Mononuclear cell (primary cell): ENCODE data around the gene CACNG5. TPM values are rescaled to one million over a fixed set of nuclear protein-coding genes. Genes with fewer than 3 reads are reported as not detected.

Experiments
- H3K27me3 ChIP-seq: 2 replicates; pipeline ENCODE4 v1.6.0; 2011; ENCODE audit warnings: low read length, control low read depth; ENCODE audit not compliant: insufficient read depth
- H3K4me1 ChIP-seq: 2 replicates; pipeline ENCODE4 v1.5.1; 2011; ENCODE audit warnings: mild to moderate bottlenecking, low read length, control low read depth; ENCODE audit not compliant: insufficient read depth
- H3K4me3 ChIP-seq: 2 replicates; pipeline ENCODE4 v1.5.1; 2011; ENCODE audit warnings: mild to moderate bottlenecking, low read length, moderate library complexity
- H3K9me3 ChIP-seq: 2 replicates; pipeline ENCODE4 v1.5.1; 2011; ENCODE audit warnings: low read depth, mild to moderate bottlenecking, control low read depth, low read length
- total RNA-seq: library from RNA; depleted of rRNA; stranded (reverse); fragments of >200 nt; gene quantifications from one replicate; pipeline ENCODE4 v1.2.3, GENCODE V29; 2012

The CACNG5 gene
- total RNA-seq, 1 donor: not detected

GRCh38 chr17:66850692-66851091 lies 15.8 kb downstream of the CACNG5 start:
- Histone ChIP-seq H3K27me3 (no peaks in the 10 kb centered on the region), H3K4me1 (no peaks in the 10 kb centered on the region), H3K9me3 (no peaks in the 10 kb centered on the region), H3K4me3 (no peak overlapping the region)

- Histone ChIP-seq H3K4me1 (no peaks in the 10 kb centered on the region), H3K9me3 (no peaks in the 10 kb centered on the region), H3K4me3 (no peak overlapping the region), H3K27me3 (no peaks in the 10 kb centered on the region)
Measured at GRCh38 chr17:66855204-66855603, 20.3 kb downstream of the CACNG5 start.

- no peaks in the 10 kb centered on the region for H3K27me3 ChIP-seq
- H3K9me3 ChIP-seq: no peaks in the 10 kb centered on the region
- H3K4me3 ChIP-seq: no peak overlapping the region
- no peaks in the 10 kb centered on the region for H3K4me1 ChIP-seq
Measured at GRCh38 chr17:66858226-66859083, 23.5 kb downstream of the CACNG5 start.

- Histone ChIP-seq H3K4me3 (no peak overlapping the region), H3K4me1 (no peaks in the 10 kb centered on the region), H3K9me3 (no peaks in the 10 kb centered on the region), H3K27me3 (no peaks in the 10 kb centered on the region)
Measured at GRCh38 chr17:66859353-66859752, 24.4 kb downstream of the CACNG5 start.

- Histone ChIP-seq H3K4me1 (no peaks in the 10 kb centered on the region), H3K27me3 (no peaks in the 10 kb centered on the region), H3K9me3 (no peaks in the 10 kb centered on the region), H3K4me3 (no peak overlapping the region)
Measured at GRCh38 chr17:66860204-66860603, 25.3 kb downstream of the CACNG5 start.

GRCh38 chr17:66863820-66864219 lies 28.9 kb downstream of the CACNG5 start:
- H3K4me1 ChIP-seq: no peaks in the 10 kb centered on the region
- H3K27me3 ChIP-seq: no peaks in the 10 kb centered on the region
- no peaks in the 10 kb centered on the region for H3K9me3 ChIP-seq
- H3K4me3 ChIP-seq: no peak overlapping the region

GRCh38 chr17:66865151-66865550 lies 30.2 kb downstream of the CACNG5 start:
- Histone ChIP-seq H3K27me3 (no peaks in the 10 kb centered on the region), H3K9me3 (no peaks in the 10 kb centered on the region), H3K4me3 (no peak overlapping the region), H3K4me1 (no peaks in the 10 kb centered on the region)

GRCh38 chr17:66873962-66874361 lies 39.0 kb downstream of the CACNG5 start:
- H3K27me3 ChIP-seq: no peaks in the 10 kb centered on the region
- H3K9me3 ChIP-seq: no peaks in the 10 kb centered on the region
- H3K4me1 ChIP-seq: no peaks in the 10 kb centered on the region
- no peak overlapping the region for H3K4me3 ChIP-seq

GRCh38 chr17:66884931-66885330 lies 50.0 kb downstream of the CACNG5 start:
- Histone ChIP-seq H3K27me3 (no peaks in the 10 kb centered on the region), H3K4me3 (no peak overlapping the region), H3K4me1 (no peaks in the 10 kb centered on the region), H3K9me3 (no peaks in the 10 kb centered on the region)

- no peaks in the 10 kb centered on the region for H3K9me3 ChIP-seq
- H3K27me3 ChIP-seq: no peaks in the 10 kb centered on the region
- no peak overlapping the region for H3K4me3 ChIP-seq
- H3K4me1 ChIP-seq: no peaks in the 10 kb centered on the region
Measured at GRCh38 chr17:66885417-66885816, 50.5 kb downstream of the CACNG5 start.

- Histone ChIP-seq H3K9me3 (no peaks in the 10 kb centered on the region), H3K27me3 (no peaks in the 10 kb centered on the region), H3K4me3 (no peak overlapping the region), H3K4me1 (no peaks in the 10 kb centered on the region)
Measured at GRCh38 chr17:66889480-66890230, 54.7 kb downstream of the CACNG5 start.

GRCh38 chr17:66892246-66892645 lies 57.3 kb downstream of the CACNG5 start:
- H3K9me3 ChIP-seq: no peaks in the 10 kb centered on the region
- no peak overlapping the region for H3K4me3 ChIP-seq
- no peaks in the 10 kb centered on the region for H3K27me3 ChIP-seq
- no peaks in the 10 kb centered on the region for H3K4me1 ChIP-seq

- Histone ChIP-seq H3K4me1 (no peaks in the 10 kb centered on the region), H3K4me3 (no peak overlapping the region), H3K27me3 (no peaks in the 10 kb centered on the region), H3K9me3 (no peaks in the 10 kb centered on the region)
Measured at GRCh38 chr17:66893382-66893781, 58.5 kb downstream of the CACNG5 start.

GRCh38 chr17:66893863-66894262 lies 58.9 kb downstream of the CACNG5 start:
- no peak overlapping the region for H3K4me3 ChIP-seq
- H3K4me1 ChIP-seq: no peaks in the 10 kb centered on the region
- no peaks in the 10 kb centered on the region for H3K27me3 ChIP-seq
- no peaks in the 10 kb centered on the region for H3K9me3 ChIP-seq

GRCh38 chr17:66897141-66897540 lies 62.2 kb downstream of the CACNG5 start:
- H3K4me3 ChIP-seq: no peak overlapping the region
- H3K4me1 ChIP-seq: no peaks in the 10 kb centered on the region
- H3K9me3 ChIP-seq: no peaks in the 10 kb centered on the region
- no peaks in the 10 kb centered on the region for H3K27me3 ChIP-seq
